ENCODE data around the gene TXNRD2.
"Not testable (repeated sequence)": the region's sequence is repeated elsewhere in the genome, so short reads cannot be mapped to it uniquely, and the experiment has no call there.

TXNRD2 gene

GRCh38 chr22:19884954-19885751, 56.5 kb downstream of the TXNRD2 start:
- FAIRE-seq = no peak

- FAIRE-seq = no peak
Observed at GRCh38 chr22:19884161-19884953, 57.3 kb downstream of the TXNRD2 start.

DNA sequence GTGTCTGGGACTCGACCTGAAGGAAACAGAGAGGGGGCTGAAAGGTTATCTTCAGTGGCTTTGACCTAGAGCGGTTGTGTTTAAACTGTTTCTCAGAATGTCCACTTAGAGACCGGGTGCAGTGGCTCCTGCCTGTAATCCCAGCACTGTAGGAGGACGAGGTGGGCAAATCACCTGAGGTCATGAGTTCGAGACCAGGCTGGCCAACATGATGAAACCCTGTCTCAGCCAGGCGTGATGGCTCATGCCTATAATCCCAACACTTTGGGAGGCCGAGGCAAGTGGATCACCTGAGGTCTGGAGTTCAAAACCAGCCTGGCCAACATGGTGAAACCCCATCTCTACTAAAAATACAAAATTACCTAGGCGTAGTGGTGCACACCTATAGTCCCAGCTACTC, 58.2 kb downstream of the TXNRD2 start:
- FAIRE-seq = not testable (repeated sequence)

DNA sequence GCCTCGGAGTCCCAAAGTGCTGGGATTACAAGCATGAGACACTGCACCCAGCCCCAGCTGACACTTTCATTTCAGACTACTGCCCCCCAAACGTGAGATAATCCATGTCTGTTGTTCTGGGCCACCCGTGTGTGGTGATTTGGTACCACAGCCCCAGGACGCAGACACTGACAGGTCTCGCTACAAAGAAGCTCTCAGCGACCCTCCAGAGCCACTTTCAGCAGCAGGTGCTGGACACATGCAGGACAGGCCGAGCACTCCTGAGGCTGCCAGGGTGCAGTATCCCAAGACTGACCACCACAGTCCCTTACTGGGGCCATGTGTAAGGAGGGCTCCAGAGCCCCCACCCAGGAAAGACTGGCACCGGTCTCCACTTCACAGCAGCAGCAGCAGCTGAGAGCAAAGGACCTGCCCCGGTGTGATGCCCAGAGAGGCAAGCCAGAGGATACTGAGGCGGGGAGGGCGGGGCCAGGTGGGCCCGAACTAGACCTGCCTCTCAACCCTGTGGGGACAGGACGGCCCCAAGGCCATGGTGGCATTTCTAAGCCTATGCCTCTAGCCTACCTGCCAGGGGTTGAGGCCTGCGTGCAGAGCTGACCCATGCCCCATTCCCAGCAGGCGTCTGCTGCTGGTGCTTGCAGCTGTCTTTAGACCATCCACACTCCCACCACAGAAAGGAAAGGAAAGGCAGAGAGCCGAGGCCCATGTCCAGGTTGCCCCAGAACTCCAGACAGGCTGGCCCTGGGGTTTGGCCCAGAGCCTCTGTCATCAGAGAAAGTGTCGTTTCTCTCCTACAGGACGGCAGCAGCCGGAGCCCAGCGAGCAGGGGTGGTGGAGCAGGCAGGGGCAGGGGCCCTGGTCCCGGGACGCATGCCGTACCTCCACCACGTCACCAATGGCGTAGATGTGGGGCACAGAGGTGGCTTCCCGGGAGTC, 58.9 kb downstream of the TXNRD2 start:
- FAIRE-seq = no peak

- peak; percentile 99 for FAIRE-seq
Observed at GRCh38 chr22:19880786-19881569, 60.6 kb downstream of the TXNRD2 start.

- FAIRE-seq = no peak
Observed at GRCh38 chr22:19879992-19880785, 61.4 kb downstream of the TXNRD2 start.

DNA sequence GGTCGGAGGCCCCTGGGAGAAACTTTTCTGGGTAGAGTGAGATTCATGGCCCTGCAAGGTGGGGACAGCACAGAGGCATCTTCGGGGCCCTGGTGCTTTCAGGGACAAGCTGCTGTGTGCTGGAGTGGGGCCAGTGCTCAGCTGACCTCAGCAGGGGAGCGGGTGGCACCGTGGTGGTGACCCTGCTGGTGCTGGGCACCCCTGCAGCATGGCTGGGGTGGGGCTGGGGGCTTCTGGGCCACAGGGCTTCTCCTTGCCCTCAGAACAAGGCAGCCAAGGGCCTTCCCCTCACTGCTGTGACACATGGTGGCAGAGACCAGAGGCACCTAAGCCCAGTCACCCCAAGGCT, 62.0 kb downstream of the TXNRD2 start:
- no peak for FAIRE-seq

- FAIRE-seq = no peak
Observed at GRCh38 chr22:19879246-19879570, 62.4 kb downstream of the TXNRD2 start.

- FAIRE-seq = no peak
Observed at GRCh38 chr22:19878461-19879245, 63.0 kb downstream of the TXNRD2 start.

DNA sequence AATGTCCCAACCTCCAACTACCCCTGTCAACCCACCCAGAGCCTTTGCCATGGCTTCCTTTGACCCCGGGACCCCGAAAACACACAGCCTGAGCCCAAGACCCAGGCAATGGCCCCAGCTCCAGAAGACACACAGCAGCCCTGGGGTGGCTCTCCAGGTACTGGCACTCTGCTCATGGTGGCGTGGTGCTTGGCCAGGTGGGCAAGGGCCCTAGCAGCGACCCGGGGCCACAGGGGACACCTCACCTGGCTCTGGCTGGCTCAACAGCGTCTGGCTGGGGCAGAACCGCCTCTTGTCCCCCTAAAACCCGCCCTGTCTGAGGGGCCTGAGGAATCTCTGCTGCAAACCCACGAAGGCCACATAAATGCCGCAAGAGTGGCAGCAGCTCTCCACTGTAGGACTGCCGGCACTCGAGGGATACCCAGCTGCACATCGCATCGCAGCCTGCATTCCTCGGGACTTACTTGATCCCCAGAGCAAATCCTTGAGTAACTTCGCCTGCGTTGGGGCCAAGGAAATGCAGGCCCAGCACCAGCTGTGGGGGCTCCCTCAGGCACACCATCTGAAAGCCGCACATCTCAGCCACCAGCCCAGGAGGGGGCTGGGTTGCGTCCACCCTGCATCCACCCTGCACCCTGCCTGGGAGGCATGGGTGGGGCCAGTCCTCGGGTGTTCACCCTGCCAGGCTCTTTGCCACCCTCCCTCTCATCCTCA, 63.8 kb downstream of the TXNRD2 start:
- no peak for FAIRE-seq

GRCh38 chr22:19876941-19877625, 64.5 kb downstream of the TXNRD2 start:
- no peak for FAIRE-seq

DNA sequence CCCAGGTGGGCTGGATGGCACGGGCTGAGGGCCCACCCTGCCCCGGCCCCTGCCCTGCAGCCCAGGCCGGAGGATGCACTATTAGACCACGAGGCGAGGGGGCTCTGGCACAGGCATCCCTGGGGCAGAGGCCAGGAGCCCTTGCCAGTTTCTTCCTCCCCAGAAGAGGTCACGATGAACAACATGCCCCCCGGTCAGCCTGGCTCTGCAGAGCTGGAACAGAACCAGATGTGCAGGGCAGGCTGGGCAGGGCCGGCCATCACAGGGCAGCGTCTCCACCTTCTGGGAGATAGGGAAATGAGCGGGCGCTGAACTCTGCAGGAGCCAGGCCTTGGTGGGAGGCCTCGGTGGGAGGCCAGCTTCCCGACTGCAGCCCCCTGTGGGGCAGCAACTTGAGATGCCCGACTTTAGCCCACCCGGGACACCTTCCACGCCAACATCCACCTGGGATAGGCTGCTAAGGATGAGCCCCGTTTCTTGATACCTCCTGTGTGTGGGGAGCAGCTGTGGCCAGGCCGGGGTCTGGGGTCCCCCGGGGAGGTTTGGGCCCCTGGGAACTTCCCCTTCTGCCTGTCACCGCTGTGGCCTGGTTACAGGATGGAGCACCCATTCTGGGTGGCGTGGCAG, 65.2 kb downstream of the TXNRD2 start:
- FAIRE-seq = no peak

GRCh38 chr22:19875531-19876313, 65.9 kb downstream of the TXNRD2 start:
- FAIRE-seq = no peak

GRCh38 chr22:19875061-19875530, 66.5 kb downstream of the TXNRD2 start:
- FAIRE-seq = no peak

GRCh38 chr22:19874307-19875060, 67.1 kb downstream of the TXNRD2 start:
- FAIRE-seq = no peak

- no peak for FAIRE-seq
Observed at GRCh38 chr22:19873960-19874306, 67.7 kb downstream of the TXNRD2 start.

Data from G401.6 (cell line).